H7 (cell line): Measurements from ENCODE around the gene FADS3. TPM values are rescaled to one million over a fixed set of nuclear protein-coding genes. Genes with fewer than 3 reads are reported as not detected.
A peak's percentile ranks its signal among the peaks of the same experiment; 100 is the strongest.

Source experiments
- DNase-seq: peaks from one replicate; pipeline ENCODE4 v3.0.0; 2012
- H3K27me3 ChIP-seq: 2 replicates; pipeline ENCODE4 v1.6.0; 2011; ENCODE audit warnings: mild to moderate bottlenecking, low read length; ENCODE audit not compliant: control insufficient read depth, insufficient read depth
- H3K36me3 ChIP-seq: replicated peaks from 2 replicates; pipeline ENCODE4 v1.5.1; 2011; ENCODE audit warnings: low read length; ENCODE audit not compliant: control insufficient read depth, insufficient read depth
- H3K4me3 ChIP-seq: 2 replicates; pipeline ENCODE4 v1.5.1; 2011; ENCODE audit warnings: low read depth, mild to moderate bottlenecking, control low read depth, low read length, moderate library complexity; ENCODE audit not compliant: insufficient read depth
- total RNA-seq: library from RNA; depleted of rRNA; stranded (reverse); fragments of >200 nt; shearing (Covaris generic); gene quantifications from 2 replicates; pipeline ENCODE4 v1.2.3, GENCODE V29; 2014

The FADS3 gene
- total RNA-seq, 1 experiment from 2014 or later: 27.1 TPM

DNA sequence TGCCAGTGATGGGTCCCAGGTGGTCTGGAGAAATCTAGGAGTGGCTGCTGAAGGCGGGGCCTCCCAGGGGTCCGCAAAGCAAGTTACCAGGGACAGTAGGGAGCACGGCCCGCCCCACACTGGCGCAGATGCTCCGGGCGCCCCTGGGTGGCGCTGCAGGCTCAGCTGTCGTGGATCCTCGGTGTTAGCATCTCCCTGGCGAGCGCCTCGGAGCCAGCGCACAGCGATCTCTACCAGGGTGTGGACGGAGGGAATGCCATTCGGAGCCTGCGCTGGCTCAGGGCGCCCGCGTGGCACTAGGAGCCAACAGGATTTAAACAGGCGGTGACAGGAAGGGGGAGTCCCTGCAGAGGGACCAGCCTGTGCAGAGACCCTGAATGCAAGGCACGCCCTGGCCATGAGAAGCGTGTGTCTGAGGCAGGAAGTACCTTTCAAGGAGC lies 20.2 kb downstream of the FADS3 start:
- Histone ChIP-seq H3K36me3 (peaks cover 2% of the 10 kb centered on the region; the same call in 1 of the 2 replicates), H3K4me3 (no peak overlapping the region), H3K27me3 (no peaks in the 10 kb centered on the region)
- DNase-seq: peak; percentile 98

DNA sequence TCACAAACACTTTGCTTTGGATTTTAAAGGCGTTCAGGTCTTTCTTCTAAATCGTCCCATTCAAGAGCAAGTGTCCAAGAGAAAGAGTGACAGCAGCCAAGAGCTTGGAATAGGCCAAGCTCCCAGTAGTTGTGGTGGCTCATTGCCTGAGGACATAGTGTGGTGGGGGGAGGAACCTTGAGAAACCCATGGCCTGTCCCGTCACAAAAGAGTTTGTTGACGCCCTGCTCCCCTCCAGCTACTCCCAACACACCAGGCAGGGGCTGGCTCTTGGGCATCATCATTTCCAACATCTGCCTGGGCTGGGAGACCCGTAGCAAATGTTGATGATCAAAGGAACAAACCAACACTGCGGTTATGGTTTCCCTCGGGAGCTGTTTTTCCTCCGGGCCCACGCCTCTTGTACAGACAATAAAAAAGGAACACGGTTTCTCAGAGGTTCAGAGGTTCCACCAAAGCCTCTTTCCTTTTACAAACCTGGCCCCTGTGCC lies 20.8 kb downstream of the FADS3 start:
- no peak for DNase-seq
- Histone ChIP-seq H3K36me3 (peaks cover 2% of the 10 kb centered on the region), H3K27me3 (no peaks in the 10 kb centered on the region), H3K4me3 (no peak overlapping the region)

DNA sequence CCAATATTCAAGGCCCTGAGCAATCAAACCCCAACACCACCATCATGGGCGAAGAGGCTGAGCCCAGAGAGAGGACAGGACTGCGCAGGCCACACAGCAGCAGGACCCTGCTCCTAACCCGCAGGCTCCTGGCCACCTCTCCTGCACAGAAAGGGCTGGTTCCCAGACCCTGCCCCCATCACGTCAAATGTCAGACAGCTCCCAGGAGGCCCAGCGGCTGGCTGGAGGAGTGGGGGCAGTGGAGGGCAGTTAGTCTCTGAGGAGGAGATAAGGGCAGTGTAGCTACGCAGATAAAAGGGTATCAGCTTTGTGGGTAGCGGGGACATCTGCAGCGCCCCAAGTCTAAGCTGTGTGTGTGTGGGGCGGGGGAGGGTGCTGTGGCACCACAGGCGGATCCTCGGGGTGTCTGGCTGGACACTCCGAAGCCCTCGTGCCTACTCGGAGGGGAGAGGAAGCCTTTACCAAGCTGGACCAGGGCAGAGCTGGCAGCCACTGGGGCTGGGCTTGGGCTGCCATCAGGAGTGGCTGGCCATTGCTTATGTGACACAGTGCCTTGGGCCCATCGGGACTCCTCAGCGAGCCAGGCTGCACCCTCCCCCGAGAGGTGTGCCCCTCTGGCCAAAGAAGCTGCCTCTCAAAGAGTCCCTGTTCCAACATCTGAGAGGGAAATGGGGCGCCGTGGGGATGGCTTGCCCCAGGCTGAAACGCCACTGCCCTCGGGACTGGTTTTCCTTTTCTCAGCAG lies 21.5 kb downstream of the FADS3 start:
- peak; percentile 82 for DNase-seq
- Histone ChIP-seq H3K36me3 (peaks cover 5% of the 10 kb centered on the region), H3K27me3 (no peaks in the 10 kb centered on the region), H3K4me3 (no peak overlapping the region)

DNA sequence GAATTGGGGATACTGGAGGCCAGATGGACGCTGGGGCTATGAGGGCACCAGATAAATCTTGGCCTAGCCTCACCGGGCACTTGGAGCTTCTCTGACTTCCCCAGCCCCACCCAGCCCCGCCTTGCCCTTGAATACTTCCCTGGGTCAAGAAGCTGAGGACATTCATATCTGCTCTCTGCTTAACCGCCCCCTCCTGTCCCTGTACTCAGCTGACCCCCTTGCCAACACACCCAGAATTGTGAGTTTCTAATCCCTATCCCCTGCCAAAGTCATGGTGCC lies 22.0 kb downstream of the FADS3 start:
- H3K4me3 ChIP-seq: no peak overlapping the region
- peaks cover 7% of the 10 kb centered on the region for H3K36me3 ChIP-seq
- no peak for DNase-seq
- H3K27me3 ChIP-seq: no peaks in the 10 kb centered on the region

DNA sequence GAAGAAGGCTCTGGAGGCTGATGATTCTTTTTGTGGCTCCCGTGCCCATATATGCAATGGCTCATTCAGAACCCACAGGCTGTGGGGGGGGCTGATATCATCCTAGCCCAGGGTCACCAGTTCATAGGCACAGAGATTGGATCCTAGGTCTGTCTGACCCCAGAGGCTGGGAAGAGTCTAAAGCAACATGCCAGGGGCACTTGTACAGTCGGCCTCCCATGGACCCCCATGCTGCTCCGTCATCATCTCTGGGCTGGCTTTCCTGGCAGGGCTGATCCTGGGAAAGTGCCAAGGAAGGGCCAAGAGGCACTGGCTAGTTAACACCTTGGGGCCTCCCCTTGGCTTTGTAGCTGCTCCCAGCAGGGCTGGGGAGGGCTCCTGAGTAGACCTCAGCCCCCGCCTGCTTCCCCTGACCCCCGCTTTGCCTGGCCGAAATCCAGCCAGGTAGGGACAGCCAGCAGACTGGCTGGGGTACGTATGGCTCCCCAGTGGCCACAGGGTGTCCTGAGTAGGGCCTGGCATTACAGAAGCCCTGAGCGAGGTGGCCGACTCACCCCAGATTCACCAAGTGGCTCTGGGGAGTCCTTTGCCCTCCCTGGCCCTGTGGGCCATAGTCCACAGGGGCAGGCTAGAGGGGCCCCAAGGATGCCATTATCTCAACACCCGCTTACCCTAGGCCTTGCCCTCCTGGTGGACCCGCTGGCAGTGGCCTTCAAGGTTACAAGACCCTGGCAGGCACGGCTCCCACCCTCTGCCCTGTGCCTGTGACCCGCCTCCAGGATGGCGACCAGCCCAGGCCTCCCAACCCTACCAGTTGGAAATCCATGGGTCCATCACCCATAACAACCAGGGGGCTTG lies 22.5 kb downstream of the FADS3 start:
- Histone ChIP-seq H3K4me3 (no peak overlapping the region), H3K36me3 (peaks cover 9% of the 10 kb centered on the region), H3K27me3 (no peaks in the 10 kb centered on the region)
- no peak for DNase-seq

DNA sequence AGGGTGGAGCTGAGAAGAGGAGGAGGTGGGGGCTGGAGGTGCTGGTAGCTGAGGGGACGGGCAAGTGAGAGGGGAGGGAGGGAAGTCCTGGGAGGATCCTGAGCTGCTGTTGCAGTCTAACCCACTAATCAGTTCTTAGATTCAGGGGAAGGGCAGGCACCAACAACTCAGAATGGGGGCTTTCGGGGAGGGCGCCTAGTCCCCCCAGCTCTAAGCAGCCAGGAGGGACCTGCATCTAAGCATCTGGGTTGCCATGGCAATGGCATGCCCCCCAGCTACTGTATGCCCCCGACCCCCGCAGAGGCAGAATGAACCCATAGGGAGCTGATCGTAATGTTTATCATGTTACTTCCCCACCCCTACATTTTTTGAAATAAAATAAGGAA lies 24.4 kb downstream of the FADS3 start:
- no peaks in the 10 kb centered on the region for H3K27me3 ChIP-seq
- H3K36me3 ChIP-seq: peaks cover 22% of the 10 kb centered on the region
- H3K4me3 ChIP-seq: no peak overlapping the region
- no peak for DNase-seq

DNA sequence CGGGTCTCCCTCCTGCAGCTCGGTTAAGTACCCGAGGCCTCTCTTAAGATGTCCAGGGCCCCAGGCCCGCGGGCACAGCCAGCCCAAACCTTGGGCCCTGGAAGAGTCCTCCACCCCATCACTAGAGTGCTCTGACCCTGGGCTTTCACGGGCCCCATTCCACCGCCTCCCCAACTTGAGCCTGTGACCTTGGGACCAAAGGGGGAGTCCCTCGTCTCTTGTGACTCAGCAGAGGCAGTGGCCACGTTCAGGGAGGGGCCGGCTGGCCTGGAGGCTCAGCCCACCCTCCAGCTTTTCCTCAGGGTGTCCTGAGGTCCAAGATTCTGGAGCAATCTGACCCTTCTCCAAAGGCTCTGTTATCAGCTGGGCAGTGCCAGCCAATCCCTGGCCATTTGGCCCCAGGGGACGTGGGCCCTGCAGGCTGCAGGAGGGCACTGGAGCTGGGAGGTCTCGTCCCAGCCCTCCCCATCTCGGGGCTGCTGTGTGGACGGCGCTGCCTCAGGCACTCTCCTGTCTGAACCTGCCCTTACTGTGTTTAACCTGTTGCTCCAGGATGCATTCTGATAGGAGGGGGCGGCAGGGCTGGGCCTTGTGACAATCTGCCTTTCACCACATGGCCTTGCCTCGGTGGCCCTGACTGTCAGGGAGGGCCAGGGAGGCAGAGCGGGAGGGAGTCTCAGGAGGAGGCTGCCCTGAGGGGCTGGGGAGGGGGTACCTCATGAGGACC lies 25.0 kb downstream of the FADS3 start:
- DNase-seq: no peak
- Histone ChIP-seq H3K4me3 (no peak overlapping the region), H3K36me3 (peaks cover 25% of the 10 kb centered on the region), H3K27me3 (no peaks in the 10 kb centered on the region)

DNA sequence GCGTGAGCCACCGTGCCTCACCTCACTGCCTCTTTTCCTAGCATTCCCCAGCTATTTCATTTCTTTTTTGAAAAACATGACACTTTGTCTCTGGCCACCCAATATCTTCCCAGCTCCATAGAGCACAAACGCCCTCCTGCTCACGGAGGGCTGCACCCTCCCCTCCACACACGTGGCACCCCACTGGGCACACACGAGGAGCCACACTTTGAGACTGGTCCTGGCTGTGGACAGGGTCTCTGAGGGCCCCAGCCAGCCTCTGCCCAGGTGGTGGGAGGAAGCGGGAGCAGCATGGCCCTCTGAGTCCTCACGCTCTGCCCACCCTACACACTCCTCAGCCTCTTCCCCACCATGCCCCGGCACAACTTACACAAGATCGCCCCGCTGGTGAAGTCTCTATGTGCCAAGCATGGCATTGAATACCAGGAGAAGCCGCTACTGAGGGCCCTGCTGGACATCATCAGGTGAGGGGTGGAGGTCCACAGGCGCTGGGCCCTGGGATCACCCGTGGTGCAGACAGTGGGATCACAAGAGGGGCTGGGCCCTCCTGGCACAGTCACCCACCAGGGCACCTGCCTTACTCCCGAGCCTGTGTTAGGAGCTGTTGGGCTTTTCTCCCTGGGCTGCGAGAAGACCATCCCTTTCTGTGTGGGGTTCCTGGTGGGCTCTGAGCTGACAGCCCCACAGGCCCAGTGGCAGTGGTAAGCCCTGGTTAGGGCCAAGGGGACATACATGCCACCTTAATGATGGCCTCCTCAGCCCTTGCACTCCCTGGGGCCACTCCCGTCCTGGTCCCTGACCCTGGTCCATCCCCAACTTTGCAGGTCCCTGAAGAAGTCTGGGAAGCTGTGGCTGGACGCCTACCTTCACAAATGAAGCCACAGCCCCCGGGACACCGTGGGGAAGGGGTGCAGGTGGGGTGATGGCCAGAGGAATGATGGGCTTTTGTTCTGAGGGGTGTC lies 26.2 kb downstream of the FADS3 start:
- peaks cover 31% of the 10 kb centered on the region for H3K36me3 ChIP-seq

DNA sequence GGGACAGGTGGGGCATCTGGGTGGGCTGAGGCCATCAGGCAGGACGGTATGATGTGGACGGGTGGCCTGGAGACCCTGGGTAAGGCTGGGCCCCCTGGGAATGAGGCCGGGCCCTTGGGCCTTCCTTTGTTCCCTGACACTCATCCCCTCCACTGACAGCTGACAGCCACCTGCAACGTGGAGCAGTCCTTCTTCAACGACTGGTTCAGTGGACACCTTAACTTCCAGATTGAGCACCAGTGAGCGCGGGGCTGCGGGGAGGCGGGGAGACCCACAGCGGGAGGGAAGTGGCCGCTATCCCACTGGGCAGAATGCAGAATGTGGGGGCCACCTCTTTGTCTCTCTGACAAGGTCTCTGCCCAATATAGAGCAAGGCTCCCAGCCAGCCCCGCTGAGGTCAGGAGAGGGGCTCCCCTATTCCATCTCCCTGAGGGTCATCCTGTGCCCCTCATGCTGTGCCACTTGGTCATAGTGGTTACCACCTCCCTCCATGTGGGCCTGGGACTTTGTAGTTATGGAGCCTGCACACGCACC lies 27.7 kb downstream of the FADS3 start:
- no peak overlapping the region for H3K4me3 ChIP-seq
- peaks cover 36% of the 10 kb centered on the region for H3K36me3 ChIP-seq
- no peak for DNase-seq
- no peaks in the 10 kb centered on the region for H3K27me3 ChIP-seq

More for the DNA sequence above, 26.2 kb downstream of the FADS3 start:
- H3K27me3 ChIP-seq: no peaks in the 10 kb centered on the region
- DNase-seq: no peak
- H3K4me3 ChIP-seq: no peak overlapping the region

DNA sequence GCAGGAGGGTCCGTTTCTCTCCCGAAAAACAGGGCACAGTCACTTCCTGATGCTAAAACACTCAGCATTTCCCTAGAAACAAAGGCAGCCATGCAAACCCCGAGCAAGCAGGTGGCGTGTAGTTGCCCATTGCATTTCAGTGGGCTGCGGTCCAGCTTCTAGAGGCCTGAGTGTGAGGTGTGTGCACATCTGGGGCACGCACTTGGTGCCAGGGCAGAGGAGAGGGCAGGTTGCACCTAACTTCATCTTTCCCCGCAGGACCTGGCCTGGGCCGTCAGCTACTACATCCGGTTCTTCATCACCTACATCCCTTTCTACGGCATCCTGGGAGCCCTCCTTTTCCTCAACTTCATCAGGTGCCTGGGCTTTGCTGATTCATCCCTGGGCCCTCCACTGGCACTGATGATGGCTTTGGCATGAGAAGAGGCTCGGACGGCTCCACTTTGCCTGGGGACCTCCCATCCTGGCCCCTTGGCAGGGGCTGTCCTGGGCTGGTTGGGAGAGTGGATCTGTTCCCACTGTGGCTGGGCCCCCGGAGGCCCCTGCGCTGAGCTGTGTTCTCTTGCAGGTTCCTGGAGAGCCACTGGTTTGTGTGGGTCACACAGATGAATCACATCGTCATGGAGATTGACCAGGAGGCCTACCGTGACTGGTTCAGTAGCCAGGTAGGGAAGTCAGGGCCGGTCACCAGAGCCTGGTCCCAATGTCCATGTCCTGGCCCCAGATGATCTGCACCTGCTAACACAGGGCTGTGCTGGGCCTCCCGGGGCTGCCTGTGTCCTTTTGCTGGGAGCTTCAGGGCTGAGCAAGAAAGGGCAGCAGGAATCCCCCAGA lies 28.4 kb downstream of the FADS3 start:
- no peak overlapping the region for H3K4me3 ChIP-seq
- H3K27me3 ChIP-seq: no peaks in the 10 kb centered on the region
- H3K36me3 ChIP-seq: peaks cover 38% of the 10 kb centered on the region
- DNase-seq: no peak

DNA sequence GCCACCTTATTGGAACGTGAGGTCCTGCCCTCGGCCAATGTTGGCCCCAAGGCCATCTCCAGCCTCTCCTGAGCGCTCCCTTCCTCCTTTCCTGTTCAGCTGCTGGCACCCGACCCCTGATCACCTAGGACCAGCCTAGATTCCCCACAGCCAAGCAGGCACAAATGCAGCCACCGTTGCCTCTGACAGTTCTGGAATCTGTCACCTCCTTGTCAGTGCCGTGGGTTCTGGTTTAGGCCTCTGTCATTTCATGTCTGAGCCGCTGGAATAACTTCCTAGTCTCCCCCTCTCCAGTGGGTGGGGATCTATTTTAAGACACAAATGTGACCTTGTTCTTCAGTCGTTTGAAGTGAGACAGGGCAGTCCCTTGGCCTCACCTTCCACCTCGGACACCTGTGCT lies 29.7 kb downstream of the FADS3 start:
- no peak for DNase-seq
- no peaks in the 10 kb centered on the region for H3K27me3 ChIP-seq
- peaks cover 50% of the 10 kb centered on the region for H3K36me3 ChIP-seq
- no peak overlapping the region for H3K4me3 ChIP-seq

DNA sequence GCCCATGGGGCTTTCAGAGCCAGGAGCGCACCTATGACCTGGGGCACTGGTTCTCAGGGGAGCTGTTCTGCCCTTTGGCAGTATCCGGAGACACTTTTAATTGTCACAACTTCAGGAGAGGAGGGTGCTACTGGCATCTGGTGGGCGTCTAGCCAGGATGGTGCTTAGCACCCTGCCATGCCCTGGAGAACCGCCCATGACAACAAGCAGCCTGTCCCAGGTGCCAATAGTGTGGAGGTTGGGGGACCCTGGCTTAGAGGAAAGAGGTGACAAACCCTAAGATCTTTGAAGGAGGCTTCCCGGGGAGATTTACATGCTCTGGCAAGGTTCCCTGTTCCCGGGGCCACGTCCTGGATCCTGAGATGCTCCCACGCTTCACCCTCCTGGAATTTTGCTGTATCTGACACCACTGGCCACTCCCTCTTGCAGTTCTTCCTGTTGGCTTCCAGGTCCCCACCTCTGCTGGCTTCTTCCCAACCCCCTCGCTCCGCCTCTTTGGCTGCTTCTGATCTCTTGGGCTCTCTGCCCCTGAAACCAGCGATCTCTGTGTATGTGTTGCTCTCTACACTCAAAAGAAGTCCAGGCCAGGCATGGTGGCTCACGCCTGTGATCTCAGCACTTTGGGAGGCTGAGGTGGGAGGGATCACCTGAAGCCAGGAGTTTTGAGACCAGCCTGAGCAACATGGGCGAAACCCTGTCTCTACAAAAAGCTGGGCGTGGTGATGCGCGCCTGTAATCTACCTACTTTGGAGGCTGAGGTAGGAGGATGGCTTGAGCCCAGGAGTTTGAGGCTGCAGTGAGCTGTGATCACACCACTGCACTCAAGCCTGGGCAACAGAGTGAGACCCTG lies 31.1 kb downstream of the FADS3 start:
- DNase-seq: no peak
- no peak overlapping the region for H3K4me3 ChIP-seq
- peaks cover 55% of the 10 kb centered on the region for H3K36me3 ChIP-seq
- H3K27me3 ChIP-seq: no peaks in the 10 kb centered on the region
